OCI-LY3 (cell line): ENCODE measurements around the gene HDC.

Experiments used
- EZH2phosphoT487 ChIP-seq: fragments of 200-600 bp; shearing (Covaris generic); IDR thresholded peaks from 2 replicates; pipeline ENCODE4 v1.6.1; 2018; ENCODE audit warnings: antibody characterized with exemption, mixed run types, low read depth
- TF ChIP-seq, protein P1 (sequence below): fragments of 200-600, 300-600 bp; sonication (generic); IDR thresholded peaks from 2 replicates; pipeline ENCODE4 v1.5.1; 2014; ENCODE audit warnings: antibody characterized with exemption, low read length, low read depth

DNA sequence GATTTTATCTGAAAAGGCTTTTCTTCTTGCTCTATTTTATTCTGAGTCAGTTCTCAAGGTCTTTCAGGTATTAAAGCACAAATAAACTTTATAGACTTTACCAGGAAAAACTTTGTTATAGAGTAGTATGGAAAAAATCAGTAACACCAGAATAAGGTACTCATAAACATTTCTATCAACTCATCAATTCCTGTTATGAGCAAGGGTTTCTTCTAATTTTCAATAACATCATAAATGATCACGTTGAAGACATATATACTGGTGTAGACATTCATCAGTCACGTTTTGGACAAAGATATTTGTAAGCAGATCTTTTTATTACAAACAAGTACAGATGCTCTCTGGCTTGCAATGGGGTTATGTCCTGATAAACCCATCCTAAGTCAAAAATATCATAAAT is 9.6 kb upstream of the HDC start:
- TF ChIP-seq, protein P1, sequence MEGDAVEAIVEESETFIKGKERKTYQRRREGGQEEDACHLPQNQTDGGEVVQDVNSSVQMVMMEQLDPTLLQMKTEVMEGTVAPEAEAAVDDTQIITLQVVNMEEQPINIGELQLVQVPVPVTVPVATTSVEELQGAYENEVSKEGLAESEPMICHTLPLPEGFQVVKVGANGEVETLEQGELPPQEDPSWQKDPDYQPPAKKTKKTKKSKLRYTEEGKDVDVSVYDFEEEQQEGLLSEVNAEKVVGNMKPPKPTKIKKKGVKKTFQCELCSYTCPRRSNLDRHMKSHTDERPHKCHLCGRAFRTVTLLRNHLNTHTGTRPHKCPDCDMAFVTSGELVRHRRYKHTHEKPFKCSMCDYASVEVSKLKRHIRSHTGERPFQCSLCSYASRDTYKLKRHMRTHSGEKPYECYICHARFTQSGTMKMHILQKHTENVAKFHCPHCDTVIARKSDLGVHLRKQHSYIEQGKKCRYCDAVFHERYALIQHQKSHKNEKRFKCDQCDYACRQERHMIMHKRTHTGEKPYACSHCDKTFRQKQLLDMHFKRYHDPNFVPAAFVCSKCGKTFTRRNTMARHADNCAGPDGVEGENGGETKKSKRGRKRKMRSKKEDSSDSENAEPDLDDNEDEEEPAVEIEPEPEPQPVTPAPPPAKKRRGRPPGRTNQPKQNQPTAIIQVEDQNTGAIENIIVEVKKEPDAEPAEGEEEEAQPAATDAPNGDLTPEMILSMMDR = no peak
- TF ChIP-seq EZH2phosphoT487 = no peak
